HG03139 (cell line): Measurements from ENCODE around the gene MYBPC3.
"Not testable (repeated sequence)": the region's sequence is repeated elsewhere in the genome, so short reads cannot be mapped to it uniquely, and the experiment has no call there.

Source experiments
- ATAC-seq: cut with Tn5 transposase; IDR thresholded peaks from one replicate; pipeline ENCODE4 v1.9.1; 2021; ENCODE audit not compliant: unreplicated experiment

Gene MYBPC3

DNA sequence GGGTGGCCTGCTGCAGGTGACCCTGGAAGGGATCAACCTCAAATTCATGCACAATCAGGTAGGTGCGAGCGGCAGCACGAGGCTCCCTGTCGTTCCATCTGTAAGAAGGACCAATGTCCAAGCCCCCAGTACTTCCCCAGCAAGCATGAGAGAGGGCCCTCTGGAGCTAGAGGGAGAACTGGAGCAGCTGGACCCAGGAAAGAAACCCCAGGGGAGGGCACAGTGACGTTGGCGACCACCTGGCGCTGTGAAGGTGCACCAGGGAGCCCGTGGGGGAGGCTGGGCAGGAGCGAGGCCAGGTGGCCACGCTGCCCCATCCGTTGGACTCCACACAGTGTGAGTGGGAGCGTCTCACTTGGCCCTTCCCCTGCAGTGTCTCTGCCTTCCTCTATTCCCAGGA, 28.0 kb downstream of the MYBPC3 start:
- no peak for ATAC-seq

DNA sequence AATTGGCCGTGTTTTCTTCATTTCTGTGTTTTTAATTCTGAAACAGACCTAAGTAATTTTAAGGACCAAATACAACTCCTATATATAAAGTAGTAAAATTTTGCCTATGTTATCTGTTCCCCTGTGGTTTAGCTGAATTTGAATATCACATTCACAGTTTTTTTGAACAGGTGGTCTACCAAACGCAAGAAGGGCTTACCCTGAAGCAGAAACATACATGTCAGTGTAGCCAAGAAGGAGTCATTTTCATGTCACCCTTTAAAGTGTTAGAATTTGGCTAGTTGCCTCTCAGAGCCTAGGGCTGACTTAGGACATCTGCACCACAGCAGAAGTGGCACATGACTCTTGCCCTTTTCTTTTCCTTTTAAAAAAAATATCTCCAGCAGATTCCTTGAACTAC, 34.3 kb downstream of the MYBPC3 start:
- ATAC-seq, result no peak

DNA sequence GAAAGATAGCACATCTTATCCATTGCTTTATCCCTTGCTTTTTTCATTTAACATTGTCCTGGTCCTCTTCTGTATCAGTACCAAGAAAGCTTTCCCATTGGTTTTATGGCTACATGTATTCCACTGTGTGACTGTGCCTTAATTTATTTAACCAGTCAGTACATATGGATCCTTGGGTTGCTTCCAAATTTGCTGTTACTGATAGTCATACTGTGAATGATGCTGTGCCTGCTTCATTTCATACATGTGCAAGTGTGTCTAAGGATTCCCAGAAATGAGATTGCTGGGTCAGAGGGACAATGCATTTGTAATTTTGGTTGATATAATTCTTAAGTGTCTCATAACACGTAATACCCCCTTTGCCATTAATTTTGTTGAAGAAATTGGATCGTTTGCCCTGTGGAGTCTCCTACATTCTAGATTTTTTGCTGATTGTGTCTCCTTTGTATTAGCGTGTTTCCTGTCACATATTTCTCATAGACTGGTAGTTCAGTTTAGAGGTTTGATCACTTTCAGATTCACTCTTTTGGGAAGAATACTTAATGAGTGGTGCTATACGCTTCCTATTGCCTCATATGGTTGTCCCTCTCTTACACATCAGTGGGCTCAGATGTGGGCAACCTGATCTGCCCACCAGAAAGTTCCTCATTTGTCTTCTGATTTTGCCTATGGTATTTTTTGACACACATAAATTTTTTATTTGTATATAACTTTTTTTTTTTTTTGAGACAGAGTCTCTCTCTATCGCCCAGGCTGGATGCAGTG, 35.3 kb downstream of the MYBPC3 start:
- no peak for ATAC-seq

DNA sequence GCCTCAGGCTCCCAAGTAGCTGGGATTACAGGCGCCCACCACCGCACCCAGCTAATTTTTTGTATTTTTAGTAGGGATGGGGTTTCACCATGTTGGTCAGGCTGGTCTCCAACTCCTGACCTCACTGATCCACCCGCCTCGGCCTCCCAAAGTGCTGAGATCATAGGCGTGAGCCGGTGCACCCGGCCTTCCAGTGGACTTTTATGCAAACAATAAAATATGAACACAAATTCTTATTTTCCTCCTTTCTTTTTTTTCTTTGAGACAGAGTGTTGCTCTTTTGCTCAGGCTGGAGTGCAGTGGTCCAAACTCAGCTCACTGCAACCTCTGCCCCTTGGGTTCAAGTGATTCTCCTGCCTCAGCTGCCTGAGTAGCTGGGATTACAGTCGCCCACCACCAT, 36.0 kb downstream of the MYBPC3 start:
- not testable (repeated sequence) for ATAC-seq

DNA sequence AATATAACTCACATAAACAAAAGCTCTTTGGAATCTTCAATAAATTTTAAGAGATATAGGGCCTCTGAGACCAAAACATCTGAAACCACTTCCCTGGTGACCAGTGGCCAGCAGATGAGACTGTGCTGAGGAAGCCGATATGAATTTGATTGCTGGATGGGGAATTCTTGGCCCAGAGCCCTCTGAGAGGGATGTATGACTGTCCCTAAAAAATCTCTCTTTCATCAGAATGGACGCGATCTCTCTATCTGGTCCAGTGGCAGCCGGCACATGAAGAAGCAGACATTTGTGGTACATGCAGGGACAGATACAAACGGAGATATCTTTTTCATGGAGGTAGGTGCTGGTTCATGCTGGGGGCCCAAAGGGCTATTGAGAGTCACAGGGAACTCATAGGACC, 37.5 kb downstream of the MYBPC3 start:
- no peak for ATAC-seq

DNA sequence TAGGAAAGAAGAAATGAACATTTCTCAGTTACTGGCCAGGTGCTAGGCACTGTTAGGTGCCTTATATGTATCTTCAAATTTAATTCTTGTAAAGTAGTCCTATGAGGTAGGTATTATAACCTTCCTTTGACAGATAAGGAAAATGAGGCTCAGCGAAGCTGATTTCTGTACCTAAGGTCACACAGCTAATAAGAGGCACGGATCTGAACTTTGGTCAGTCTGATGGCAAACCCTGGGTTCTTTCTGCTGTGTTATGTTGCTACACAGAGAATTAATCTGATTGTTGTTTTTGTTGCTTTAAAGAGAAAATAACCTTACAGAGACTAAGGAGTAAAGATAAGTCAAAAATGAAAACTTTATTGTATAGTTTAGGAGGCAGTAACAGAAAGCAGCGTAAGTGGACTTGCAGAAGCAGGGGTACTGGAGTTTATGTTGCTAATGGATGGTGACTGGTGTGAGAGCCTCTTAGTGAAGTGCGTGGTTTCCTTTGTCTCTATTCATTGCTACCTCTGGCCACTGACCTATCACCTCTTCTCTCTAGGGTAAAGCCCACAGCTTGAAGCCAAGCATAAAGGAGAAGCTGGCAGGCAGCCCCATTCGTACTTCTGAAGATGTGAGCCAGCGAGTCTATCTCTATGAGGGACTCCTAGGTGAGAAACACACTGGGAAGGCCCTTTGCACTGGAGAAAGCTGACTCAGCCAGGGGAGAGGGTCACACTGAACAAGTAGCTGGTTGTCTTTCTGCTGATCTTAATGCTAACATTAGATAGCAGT, 44.3 kb downstream of the MYBPC3 start:
- ATAC-seq, result no peak

DNA sequence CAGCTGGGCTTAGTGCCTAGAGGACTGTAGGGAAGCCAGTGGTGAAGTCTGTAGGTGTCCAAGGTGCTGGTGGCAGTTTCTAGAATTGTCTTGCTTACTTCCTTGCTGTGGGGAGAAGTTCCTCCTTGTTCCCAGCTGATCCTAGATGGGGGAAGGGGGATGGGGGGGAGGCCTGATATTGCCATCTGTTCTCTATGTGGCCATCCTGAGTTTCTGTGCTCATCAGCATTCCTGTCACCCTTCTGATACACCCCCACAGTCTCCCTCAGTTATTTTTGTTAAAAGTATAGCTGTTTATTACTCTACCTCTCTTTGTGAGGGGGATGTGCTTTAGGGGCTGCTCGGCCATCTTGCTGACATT, 46.0 kb downstream of the MYBPC3 start:
- ATAC-seq, result no peak

DNA sequence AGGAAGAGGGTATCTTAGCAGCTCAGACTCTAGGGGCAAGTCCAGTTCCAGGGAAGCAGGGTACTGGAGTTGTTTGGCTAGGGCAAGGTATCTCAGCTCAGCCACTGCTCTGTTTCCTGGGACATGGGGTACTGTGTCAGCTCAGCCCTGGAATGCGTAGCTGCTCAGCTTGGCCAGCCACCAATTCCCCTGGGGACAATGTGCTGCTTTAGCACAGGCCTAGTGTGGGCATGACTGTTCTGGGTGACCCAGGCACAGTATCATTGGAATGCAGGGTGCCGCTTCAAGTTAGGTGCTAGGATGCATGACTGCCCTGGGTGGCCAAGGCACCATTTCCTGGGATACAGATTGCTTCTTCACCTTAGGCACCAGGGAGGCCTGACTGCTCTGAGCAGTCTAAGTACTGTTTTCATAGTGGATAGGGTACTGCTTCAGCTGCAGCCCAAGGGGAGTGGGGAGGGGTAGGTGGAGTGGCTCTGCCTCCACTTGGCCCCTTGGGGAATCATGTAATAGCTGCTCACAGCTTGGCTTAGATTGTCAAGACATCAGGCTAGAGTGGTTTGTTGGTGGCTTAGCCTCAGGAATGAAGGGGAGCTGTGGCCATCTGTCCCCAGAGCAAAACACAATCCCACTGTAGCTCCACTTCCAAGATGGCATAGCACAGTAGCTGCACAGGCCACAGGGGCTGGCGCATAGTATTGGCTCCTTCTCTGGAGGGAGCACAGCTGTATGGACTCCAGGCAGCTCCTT, 46.6 kb downstream of the MYBPC3 start:
- no peak for ATAC-seq

DNA sequence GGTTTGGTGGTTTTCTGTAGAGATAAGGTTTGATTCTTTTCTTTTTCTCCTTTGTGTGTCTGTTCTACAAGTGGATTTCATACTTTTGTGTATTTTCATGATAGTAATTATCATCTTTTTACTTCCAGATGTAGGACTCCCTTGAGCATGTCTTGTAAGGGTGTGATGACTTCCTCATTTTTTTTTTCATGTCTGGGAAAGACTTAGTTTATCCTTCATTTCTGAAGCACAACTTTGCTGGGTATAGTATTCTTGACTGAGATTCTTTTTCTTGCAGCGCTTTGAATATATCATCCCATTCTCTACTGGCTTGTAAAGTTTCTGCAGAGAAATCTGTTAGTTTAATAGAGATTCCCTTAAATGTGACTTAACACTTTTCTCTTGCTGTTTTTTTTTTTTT, 49.6 kb downstream of the MYBPC3 start:
- ATAC-seq, result no peak

DNA sequence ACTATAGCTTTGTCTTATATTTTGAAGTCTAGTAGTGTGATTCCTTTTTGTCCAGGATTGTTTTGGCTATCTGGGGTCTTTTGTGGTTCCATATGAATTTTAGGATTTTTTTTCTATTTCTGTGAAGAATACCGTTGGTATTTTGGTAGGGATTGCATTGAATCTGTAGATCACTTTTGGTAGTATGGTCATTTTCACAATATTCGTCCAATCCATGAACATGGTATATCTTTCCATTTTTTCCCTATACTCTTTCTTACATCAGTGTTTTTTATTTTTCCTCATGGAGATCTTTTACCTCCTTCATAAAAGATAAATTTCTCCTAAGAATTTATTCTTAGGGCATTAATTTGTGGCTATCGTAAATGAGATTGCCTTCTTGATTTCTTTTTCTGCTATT, 53.4 kb downstream of the MYBPC3 start:
- ATAC-seq, result no peak

DNA sequence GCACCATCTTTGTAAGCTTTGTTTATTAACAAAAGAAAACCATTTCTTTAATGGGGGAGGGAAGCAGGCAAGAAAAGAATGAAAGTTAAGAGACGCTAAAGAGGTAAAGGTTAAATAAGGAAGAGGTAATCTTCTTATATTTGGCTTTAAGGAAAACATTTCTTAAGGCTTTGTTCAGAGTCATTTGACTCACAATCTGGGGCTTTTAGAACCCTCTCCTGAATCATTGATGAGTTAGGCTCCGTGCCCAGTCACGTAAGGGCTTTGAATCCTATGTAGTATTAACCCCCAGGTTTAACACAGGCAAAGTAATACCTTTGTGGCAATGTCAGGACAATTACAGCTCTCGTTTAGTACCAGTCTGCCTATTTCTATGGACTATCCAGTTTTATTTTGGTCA, 56.5 kb downstream of the MYBPC3 start:
- ATAC-seq, result no peak

DNA sequence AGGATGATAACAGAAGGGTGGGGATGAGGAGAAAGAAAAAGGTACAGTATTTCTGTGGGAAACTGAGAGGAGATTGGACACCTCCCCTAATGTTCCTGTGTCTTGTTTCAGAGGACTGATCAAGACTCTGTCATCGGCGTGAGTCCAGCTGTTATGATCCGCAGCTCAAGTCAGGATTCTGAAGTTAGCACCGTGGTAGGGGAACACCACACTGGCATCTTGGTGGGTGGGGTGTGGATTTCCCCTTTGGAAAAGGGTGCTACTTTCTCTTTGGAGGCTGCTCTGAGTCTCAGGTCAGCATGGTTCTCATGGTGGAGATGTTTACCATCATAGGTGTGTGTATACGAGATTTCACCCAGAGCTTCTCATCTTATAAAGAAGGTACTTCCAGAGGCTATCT, 57.1 kb downstream of the MYBPC3 start:
- no peak for ATAC-seq

DNA sequence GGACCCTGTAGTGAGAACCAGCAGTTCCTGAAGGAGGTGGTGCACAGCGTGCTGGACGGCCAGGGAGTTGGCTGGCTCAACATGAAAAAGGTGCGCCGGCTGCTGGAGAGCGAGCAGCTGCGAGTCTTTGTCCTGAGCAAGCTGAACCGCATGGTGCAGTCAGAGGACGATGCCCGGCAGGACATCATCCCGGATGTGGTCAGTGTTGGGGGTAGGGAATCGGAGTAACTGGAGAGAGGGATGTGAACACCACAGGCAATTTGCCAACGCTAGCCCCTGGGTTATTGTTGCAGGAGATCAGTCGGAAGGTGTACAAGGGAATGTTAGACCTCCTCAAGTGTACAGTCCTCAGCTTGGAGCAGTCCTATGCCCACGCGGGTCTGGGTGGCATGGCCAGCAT, 62.6 kb downstream of the MYBPC3 start:
- no peak for ATAC-seq

DNA sequence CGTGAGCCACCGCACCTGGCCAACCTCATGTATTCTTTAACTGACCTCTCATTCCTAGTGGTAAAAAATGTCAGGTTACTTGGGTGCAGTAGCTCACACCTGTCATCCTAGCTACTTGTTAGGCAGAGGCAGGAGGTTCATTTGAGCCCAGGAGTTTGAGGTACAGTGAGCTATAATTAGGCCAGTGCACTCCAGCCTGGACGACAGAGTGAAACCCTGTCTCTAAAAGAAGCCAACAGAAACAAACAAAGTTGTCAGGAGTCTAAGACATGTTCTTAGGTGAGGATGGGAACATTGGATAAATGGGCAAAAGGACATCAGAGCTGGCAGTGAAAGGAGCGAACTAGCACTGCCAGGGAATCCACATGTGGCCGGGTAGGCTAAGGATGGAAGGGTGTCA, 64.4 kb downstream of the MYBPC3 start:
- ATAC-seq, result no peak

DNA sequence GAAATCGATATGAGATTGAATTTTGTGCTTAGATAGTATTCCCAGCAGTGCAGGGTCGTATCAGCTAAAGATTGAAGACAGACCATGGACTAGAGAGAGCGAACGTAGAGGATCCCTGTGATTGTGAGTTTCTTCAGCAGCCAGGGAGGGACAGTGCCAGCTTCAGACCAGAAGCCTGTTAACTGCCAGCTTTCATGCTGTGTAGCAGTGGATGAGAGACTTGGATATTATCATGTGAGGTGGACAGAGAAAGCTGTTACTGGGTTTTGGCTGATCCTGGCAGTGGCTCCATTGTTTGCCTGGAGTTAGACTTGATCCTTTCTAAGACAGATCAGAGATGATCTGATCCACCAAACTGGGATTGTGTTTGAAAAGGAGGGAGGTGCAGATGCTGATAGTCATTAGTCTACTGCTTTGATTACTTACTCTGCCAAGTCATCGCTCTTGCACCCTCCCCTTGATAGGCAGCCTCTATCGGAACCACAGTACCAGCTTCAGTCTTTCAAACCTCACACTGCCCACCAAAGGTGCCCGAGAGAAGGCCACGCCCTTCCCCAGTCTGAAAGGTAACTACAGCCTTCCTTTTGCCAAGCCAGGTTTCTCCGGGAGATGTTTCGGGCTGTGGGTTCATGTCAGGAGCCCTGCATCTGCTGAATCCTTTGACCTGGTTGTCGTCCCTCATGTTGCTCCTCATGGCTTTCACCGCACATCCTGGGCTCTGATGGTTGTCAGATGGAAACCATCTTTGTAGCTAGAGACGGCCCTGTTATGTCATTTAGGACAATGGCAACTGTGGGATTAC, 66.3 kb downstream of the MYBPC3 start:
- no peak for ATAC-seq

DNA sequence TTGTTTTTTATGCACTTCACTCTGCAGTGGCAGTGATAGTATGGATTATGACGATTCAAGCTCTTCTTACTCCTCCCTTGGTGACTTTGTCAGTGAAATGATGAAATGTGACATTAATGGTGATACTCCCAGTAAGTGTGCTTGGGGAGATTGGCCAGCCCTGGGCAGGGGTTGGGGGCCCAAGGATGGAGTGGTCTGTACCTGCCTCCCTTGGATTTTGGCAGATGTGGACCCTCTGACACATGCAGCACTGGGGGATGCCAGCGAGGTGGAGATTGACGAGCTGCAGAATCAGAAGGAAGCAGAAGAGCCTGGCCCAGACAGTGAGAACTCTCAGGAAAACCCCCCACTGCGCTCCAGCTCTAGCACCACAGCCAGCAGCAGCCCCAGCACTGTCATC, 68.4 kb downstream of the MYBPC3 start:
- ATAC-seq, result no peak

DNA sequence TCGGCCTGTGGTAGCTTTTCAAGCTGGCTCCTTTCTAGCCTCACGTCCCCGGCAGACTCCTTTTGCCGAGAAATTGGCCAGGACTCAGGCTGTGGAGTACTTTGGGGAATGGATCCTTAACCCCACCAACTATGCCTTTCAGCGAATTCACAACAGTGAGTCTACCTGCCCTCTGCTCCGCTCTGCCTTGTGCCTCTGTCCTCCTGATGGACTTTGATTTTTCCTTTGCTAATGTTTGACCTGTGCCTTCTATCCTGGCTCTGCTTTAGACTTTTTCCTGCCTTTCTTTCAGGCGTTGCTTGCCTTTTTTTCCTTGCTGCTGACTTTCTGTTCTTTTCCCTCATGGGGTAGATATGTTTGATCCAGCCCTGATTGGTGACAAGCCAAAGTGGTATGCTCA, 70.0 kb downstream of the MYBPC3 start:
- no peak for ATAC-seq
